PFSK-1 (cell line): ENCODE results near the gene KLHL28.

Experiments used
- FOXP2 ChIP-seq: optimal IDR thresholded peaks from 2 replicates; pipeline ENCODE3; 2011; ENCODE audit warnings: borderline replicate concordance, control low read depth, inconsistent platforms; ENCODE audit not compliant: insufficient read depth; ENCODE audit errors: extremely low read length, extremely low read depth
- POLR2AphosphoS5 ChIP-seq: IDR thresholded peaks from 2 replicates; pipeline ENCODE4 v1.6.1; 2012; ENCODE audit warnings: low read depth, mild to moderate bottlenecking, control low read depth, low read length, moderate library complexity
- REST ChIP-seq, 2 experiments: IDR thresholded peaks; 2 replicates each; pipeline versions ENCODE4 v1.6.1 to v1.8.0; 2011 to 2012; ENCODE audit warnings: low read depth in 2 of 2, low read length in 2 of 2, control low read depth in 1 of 2, inconsistent platforms in 1 of 2, mild to moderate bottlenecking in 1 of 2, moderate library complexity in 1 of 2; ENCODE audit not compliant: insufficient read depth in 1 of 2
- SIN3A ChIP-seq: IDR thresholded peaks from 2 replicates; pipeline ENCODE4 v1.6.1; 2012; ENCODE audit warnings: mild to moderate bottlenecking, low read length, moderate library complexity, borderline replicate concordance; ENCODE audit not compliant: insufficient read depth
- TAF1 ChIP-seq: IDR thresholded peaks from 2 replicates; pipeline ENCODE4 v1.6.1; 2012; ENCODE audit warnings: low read length, control low read depth, borderline replicate concordance; ENCODE audit not compliant: insufficient read depth

Gene KLHL28

GRCh38 chr14:44990533-44990932 is 28.8 kb upstream of the KLHL28 start:
- TF ChIP-seq POLR2AphosphoS5 (no peak), REST (IDR thresholded peaks at IDR 0.05; ENCODE audit: insufficient read depth in 1 of 2, low read depth in 2 of 2, low read length in 2 of 2) (no peak), FOXP2 (no peak), SIN3A (no peak), TAF1 (no peak)

- no peak for TF ChIP-seq TAF1
- no peak for TF ChIP-seq POLR2AphosphoS5
- TF ChIP-seq REST (IDR thresholded peaks at IDR 0.05; ENCODE audit: insufficient read depth in 1 of 2, low read depth in 2 of 2, low read length in 2 of 2), result no peak
- no peak for TF ChIP-seq FOXP2
- no peak for TF ChIP-seq SIN3A
These were observed 28.0 kb upstream of the KLHL28 start for GRCh38 chr14:44989497-44990440.

GRCh38 chr14:44988694-44989093 is 26.9 kb upstream of the KLHL28 start:
- TF ChIP-seq REST (IDR thresholded peaks at IDR 0.05; ENCODE audit: insufficient read depth in 1 of 2, low read depth in 2 of 2, low read length in 2 of 2) (no peak), TAF1 (no peak), SIN3A (no peak), POLR2AphosphoS5 (no peak), FOXP2 (no peak)

- TF ChIP-seq TAF1 (no peak), SIN3A (no peak), POLR2AphosphoS5 (no peak), FOXP2 (no peak), REST (IDR thresholded peaks at IDR 0.05; ENCODE audit: insufficient read depth in 1 of 2, low read depth in 2 of 2, low read length in 2 of 2) (no peak)
These were observed 20.8 kb upstream of the KLHL28 start for GRCh38 chr14:44982594-44982993.
